NCI-H345 treated with DMSO at 0.1 percent for 48 hours (cell line): Measurements from ENCODE around the gene CFTR.
"Not testable (repeated sequence)": the region's sequence is repeated elsewhere in the genome, so short reads cannot be mapped to it uniquely, and the experiment has no call there.

Source experiments
- DNase-seq: peaks from one replicate; lab custom pipeline; 2025; ENCODE audit not compliant: unreplicated experiment; lab: John Stamatoyannopoulos, UW

CFTR gene

GRCh38 chr7:117479225-117480054, at the start of gene CFTR:
CFTR (plus strand) TSS chr7:117480025; CDS start chr7:117480095, 70 bp downstream.
- DNase-seq: no peak

- no peak for DNase-seq
Observed at GRCh38 chr7:117435475-117436043, 44.3 kb upstream of the CFTR start.

GRCh38 chr7:117444646-117445045, 35.2 kb upstream of the CFTR start:
- no peak for DNase-seq

DNA sequence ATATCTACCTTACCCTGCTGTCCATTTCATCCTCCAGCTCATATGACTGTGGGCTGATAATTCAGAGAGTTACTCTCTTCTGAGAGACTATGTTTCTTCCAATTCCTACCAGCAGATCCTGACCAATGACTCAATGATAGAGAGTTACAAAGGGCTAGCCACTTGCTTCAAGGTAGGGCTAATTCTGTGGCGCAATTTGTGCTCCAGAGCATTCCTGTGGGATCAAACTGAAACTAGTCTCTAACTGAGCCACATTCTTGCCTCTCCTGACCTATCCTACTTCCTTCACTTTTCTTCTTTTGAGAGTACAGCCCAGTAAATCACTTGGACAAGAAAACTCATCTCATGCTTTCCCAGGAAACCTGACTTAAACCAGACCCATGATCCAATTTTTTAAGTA, 34.6 kb upstream of the CFTR start:
- no peak for DNase-seq

DNA sequence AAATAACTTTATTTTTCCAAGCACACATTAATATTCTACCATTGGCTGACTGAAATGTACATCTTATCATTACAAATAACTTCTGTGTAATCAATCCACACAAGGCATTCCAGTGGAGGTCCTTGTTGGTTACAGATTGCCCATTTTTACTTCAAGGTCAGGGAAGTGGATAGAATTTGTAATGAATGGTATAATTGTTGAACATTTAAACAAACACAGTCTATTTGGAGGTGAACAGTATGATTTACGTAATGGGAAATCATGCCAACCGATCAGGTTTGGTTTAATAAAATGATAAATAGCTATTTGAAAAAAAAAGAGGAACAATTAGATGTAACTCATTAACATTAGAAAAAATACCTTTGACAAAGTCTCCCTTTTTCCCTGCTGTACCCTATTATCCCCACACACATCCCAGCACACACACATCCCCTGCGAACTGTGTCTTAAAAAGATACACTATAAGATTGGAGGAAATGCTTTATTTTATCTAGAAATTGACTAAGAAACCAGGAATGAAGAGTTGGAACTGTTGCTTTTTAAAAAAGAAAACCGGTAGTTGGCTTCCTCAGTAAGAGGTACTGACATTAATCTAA, 33.5 kb upstream of the CFTR start:
- no peak for DNase-seq

- DNase-seq: no peak
Observed at GRCh38 chr7:117448655-117449054, 31.2 kb upstream of the CFTR start.

DNA sequence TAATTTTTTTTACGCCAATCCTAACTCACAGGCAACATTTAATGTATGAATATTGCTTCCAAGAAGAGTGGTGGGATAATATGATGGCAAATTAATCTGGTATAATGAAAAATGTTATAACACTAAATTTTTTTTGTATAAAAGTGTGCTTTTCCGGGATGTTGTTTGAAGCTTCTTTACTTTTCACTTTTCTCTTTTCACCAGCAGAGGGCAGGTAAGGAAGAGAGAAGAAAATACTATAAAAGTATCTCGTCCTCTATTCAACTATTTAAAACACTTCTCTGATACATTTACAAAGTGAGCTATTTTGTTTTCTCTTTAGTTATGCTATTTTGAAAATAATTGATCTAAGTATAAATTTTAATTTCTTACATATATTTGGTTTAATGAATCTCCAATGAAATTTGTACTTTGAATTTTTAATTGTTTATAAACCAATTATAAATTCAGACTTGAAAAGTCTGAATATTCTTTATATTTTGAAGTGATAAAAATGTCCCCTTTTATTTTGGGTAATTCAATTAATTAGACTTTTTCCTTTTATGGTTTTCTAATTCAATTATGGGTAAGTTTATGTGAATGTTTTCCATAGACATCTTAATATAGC, 20.7 kb upstream of the CFTR start:
- DNase-seq: peak; percentile 32

DNA sequence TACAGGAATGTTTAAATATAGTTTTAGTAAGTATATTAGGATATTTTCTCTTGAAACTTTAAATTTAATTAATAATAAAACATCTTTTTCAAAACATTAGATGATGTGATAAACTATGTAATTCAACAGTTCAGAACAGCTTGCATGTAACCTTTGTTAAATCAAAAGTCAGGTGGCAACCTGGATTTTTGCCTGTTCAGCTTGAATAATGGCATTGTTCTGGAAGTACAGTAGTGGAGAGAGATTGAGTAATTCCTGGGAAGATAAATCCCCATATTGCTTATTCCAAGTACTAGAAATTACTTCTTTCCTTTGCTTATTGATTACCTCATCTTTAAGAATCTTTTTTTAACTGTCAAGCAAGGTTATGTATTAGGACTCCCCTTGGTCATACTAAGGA, 20.1 kb upstream of the CFTR start:
- no peak for DNase-seq

DNA sequence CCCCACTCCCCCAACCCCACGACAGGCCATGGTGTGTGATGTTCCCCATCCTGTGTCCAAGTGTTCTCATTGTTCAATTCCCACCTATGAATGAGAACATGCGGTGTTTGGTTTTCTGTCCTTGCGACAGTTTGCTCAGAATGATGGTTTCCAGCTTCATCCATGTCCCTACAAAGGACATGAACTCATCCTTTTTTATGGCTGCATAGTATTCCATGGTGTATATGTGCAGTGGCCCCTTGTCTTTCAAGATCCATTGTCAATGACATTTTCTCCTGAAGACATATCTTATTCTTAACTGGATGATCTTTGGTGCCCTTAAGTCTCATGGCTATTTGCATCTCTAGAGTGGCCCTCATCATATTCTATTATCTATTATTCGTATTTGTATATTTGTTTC, 19.0 kb upstream of the CFTR start:
- DNase-seq: not testable (repeated sequence)

DNA sequence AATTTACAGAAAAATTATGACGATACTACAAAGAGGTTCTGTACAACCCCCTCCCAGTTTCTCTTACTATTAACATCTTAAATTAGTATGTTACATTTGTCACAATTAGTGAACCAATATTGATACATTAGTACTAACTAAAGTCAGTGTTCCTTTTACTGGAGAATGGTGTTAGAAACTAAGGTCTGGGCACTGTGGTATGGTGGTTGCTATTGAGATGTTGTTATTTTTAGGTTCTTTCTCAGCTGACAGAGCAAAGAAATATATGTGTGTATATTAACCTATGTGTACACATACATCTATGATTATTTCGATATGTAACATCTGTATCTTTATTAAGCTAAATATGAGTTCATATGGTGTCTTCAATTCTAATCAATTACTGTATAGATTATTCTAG, 11.7 kb upstream of the CFTR start:
- no peak for DNase-seq

- DNase-seq: no peak
Observed at GRCh38 chr7:117470777-117471176, 9.0 kb upstream of the CFTR start.

GRCh38 chr7:117472335-117472734, 7.5 kb upstream of the CFTR start:
- DNase-seq: no peak

- no peak for DNase-seq
Observed at GRCh38 chr7:117476557-117477215, 3.1 kb upstream of the CFTR start.

DNA sequence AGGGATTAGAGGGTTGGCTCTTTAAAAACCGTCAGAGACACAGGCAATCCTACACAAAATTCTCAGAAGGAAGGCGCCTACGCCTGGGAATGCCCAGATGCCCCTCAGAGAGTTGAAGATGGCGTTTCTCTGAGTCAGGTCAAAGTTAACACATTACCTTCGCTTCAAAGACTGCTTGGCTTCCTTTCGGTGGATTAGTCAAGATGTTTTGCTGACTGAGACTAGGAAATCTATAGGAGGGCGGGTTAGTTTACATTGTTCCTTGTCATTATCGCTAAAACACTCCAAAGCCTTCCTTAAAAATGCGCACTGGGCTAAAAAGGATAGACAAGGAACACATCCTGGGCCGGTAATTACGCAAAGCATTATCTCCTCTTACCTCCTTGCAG, 995 bp upstream of the CFTR start:
- no peak for DNase-seq

GRCh38 chr7:117480055-117480362, 184 bp downstream of the CFTR start:
- no peak for DNase-seq

DNA sequence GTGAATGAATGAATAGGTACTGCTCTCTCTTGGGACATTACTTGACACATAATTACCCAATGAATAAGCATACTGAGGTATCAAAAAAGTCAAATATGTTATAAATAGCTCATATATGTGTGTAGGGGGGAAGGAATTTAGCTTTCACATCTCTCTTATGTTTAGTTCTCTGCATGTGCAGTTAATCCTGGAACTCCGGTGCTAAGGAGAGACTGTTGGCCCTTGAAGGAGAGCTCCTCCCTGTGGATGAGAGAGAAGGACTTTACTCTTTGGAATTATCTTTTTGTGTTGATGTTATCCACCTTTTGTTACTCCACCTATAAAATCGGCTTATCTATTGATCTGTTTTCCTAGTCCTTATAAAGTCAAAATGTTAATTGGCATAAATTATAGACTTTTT, 1.2 kb downstream of the CFTR start:
- no peak for DNase-seq

DNA sequence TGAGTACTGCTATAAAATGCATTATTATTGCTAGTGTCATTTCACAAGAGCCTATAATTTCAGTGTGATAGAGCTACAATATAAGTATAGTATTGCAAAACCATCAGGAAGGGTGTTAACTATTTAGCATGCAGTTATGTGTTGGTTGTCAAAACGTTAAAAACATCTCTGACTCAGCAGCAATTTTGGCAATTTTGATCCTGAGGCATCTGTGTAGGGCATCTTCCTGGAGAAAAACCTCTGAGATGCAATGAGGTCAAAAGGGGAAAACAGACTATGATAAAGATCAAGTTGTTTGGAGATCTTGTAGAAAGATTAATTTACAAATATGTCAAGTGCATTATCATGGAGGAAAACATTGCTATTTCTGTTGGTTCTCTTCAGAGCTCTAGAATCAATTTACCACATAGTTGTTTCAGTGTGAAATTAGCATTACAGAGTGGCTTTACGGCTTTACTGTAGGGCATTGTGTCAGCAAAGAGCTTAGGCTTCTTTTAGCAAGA, 5.3 kb downstream of the CFTR start:
- DNase-seq: no peak

- no peak for DNase-seq
Observed at GRCh38 chr7:117489016-117489415, 9.2 kb downstream of the CFTR start.

DNA sequence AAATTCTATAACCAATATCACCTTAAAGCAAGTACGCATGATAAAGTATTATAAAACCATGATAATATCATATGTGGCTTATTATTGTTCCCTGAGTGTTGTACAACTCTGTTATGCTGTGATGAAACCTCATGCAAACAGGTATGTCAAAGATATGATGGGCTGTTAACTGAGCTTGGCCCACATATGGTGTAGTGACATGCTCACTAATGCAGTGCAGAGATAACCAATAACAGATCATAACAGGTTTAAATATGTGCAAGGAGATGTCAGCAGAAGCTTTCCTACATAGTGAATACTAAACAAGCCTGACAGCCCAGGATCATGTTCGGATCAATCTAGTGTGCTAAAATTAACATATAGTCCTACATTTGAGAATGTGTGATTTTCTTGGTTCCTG, 9.6 kb downstream of the CFTR start:
- DNase-seq: no peak

DNA sequence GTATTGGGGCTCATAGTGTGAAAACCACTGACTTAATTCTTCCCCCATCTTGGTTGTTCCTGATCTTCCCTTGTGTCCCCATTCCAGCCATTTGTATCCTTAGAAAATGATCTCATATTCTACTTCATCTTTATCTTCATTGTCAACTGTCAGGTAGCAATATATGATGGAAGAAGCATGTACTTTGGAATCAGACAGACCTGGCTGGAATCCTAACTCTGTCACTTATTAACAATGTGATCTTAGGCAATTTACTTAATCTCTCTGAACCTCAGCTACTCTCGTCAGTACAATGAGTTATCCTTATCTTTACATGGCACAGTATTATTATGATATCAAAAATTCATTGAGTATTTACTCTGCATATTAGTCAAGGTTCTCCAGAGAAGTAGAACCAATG, 10.1 kb downstream of the CFTR start:
- no peak for DNase-seq

DNA sequence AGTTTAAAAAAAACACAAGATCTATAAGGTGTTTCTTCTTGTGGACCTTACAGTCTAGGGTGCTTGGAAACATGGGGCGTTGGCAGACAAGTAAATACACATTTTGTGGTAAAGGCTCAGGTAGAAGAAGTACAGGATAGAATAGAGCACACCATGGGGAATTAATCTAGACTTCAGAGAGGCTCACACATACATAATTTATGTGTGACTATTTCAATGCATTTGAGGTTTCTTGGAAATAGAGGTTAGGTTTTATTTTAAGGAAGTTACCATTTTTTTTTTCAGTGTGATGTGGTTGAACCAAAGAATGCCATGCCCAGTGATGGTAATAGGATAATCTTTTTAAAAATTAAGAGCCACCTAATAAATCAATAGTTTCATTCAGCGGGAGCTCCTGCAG, 12.8 kb downstream of the CFTR start:
- no peak for DNase-seq

DNA sequence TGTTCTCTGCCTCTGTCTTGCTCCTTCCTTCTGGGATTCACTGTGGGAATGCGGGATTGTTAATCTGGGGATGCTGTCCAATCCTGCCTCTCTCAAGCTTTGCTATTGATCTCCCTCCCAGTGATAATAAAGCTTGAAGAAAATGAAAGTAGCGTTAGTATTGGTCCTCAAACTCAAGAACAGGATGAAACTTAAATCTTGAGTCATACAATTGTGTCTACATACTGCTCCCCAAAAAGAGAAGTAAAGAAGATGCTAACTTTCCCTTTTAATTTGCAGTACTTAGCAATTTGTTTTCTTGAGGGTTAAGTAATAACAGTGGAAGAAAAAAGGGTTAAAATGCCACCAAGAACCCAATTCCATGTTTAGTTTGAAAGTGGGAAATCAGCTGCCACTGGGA, 13.6 kb downstream of the CFTR start:
- no peak for DNase-seq
